CD14-positive monocyte (primary cell): Measurements from ENCODE around the gene CYP19A1. TPM values are rescaled to one million over a fixed set of nuclear protein-coding genes. Genes with fewer than 3 reads are reported as not detected.
A peak's percentile ranks its signal among the peaks of the same experiment; 100 is the strongest.

ENCODE experiments used
- DNase-seq, 3 donors: peaks; one replicate each; pipeline ENCODE4 v3.0.0-alpha.2; 2011 to 2022
- H2AFZ ChIP-seq: 2 replicates; pipeline ENCODE4 v1.6.0; 2012; ENCODE audit warnings: mild to moderate bottlenecking, low read depth, low read length, inconsistent platforms; ENCODE audit not compliant: insufficient read depth, poor library complexity, severe bottlenecking
- H3K27ac ChIP-seq, 2 donors: 1 replicate in 1 of 2; 2 replicates in 1 of 2; pipeline ENCODE4 v1.5.1; 2012 to 2013; ENCODE audit warnings: low read length in 2 of 2, control low read depth in 1 of 2, inconsistent platforms in 1 of 2, low read depth in 1 of 2, mild to moderate bottlenecking in 1 of 2
- H3K27me3 ChIP-seq, 2 donors: one replicate each; pipeline versions ENCODE4 v1.6.0 to v1.6.1; 2011 to 2013; ENCODE audit warnings: low read length in 2 of 2; ENCODE audit not compliant: control insufficient read depth in 2 of 2, insufficient read depth in 2 of 2
- H3K36me3 ChIP-seq, 2 donors: replicated peaks in 1 of 2; 1 replicate in 1 of 2; 2 replicates in 1 of 2; pipeline versions ENCODE4 v1.5.1 to v1.6.1; 2012 to 2013; ENCODE audit warnings: low read length in 2 of 2, control low read depth in 1 of 2, inconsistent platforms in 1 of 2, mild to moderate bottlenecking in 1 of 2; ENCODE audit not compliant: insufficient read depth in 2 of 2, control insufficient read depth in 1 of 2
- H3K4me1 ChIP-seq, 2 donors: 1 replicate in 1 of 2; 2 replicates in 1 of 2; pipeline versions ENCODE4 v1.5.1 to v1.6.1; 2012 to 2013; ENCODE audit warnings: low read length in 2 of 2, control low read depth in 1 of 2, inconsistent platforms in 1 of 2, mild to moderate bottlenecking in 1 of 2, moderate library complexity in 1 of 2; ENCODE audit not compliant: insufficient read depth in 2 of 2, control insufficient read depth in 1 of 2
- H3K4me2 ChIP-seq: replicated peaks from 2 replicates; pipeline ENCODE3; 2012; ENCODE audit warnings: low read length, moderate library complexity, mild to moderate bottlenecking; ENCODE audit not compliant: poor library complexity, severe bottlenecking; ENCODE audit errors: extremely low read depth
- H3K4me3 ChIP-seq, 3 experiments: fragments of 200-600 bp in 1 of 3; sonication (generic) in 1 of 3; replicated peaks in 1 of 3; 1 replicate in 2 of 3; 2 replicates in 1 of 3; pipeline ENCODE4 v1.5.1; 2011 to 2013; ENCODE audit warnings: low read length in 3 of 3, mild to moderate bottlenecking in 3 of 3, control low read depth in 2 of 3, low read depth in 2 of 3, inconsistent platforms in 1 of 3, moderate library complexity in 1 of 3
- H3K79me2 ChIP-seq: 2 replicates; pipeline ENCODE4 v1.6.0; 2012; ENCODE audit warnings: mild to moderate bottlenecking, control low read depth, inconsistent platforms, low read length, moderate library complexity; ENCODE audit not compliant: insufficient read depth
- H3K9ac ChIP-seq: 2 replicates; pipeline ENCODE4 v1.6.0; 2017; ENCODE audit warnings: low read length, mild to moderate bottlenecking; ENCODE audit not compliant: insufficient read depth, poor library complexity, severe bottlenecking
- H3K9me3 ChIP-seq, 2 donors: replicated peaks in 1 of 2; 1 replicate in 1 of 2; 2 replicates in 1 of 2; pipeline versions ENCODE4 v1.5.1 to v1.6.1; 2012 to 2013; ENCODE audit warnings: low read length in 2 of 2, control low read depth in 1 of 2; ENCODE audit not compliant: control insufficient read depth in 1 of 2, insufficient read depth in 1 of 2
- H4K20me1 ChIP-seq: 2 replicates; pipeline ENCODE4 v1.6.0; 2012; ENCODE audit warnings: mild to moderate bottlenecking, low read length, control low read depth, moderate library complexity; ENCODE audit not compliant: insufficient read depth
- H3K27ac Mint-ChIP-seq, 7 donors: one replicate each; pipeline ENCODE4 v1.8.0; 2020; ENCODE audit warnings: mild to moderate bottlenecking in 7 of 7, mixed read lengths in 7 of 7, moderate library complexity in 6 of 7, inconsistent platforms in 2 of 7
- H3K27me3 Mint-ChIP-seq, 3 donors: one replicate each; pipeline ENCODE4 v1.8.0; 2021 to 2022; ENCODE audit warnings: low read depth in 3 of 3, mild to moderate bottlenecking in 3 of 3, mixed read lengths in 3 of 3, moderate library complexity in 3 of 3, inconsistent platforms in 1 of 3
- H3K36me3 Mint-ChIP-seq, 2 donors: one replicate each; pipeline ENCODE4 v1.8.0; 2020; ENCODE audit warnings: mixed read lengths in 2 of 2, inconsistent platforms in 1 of 2, mild to moderate bottlenecking in 1 of 2
- H3K4me1 Mint-ChIP-seq: one replicate; pipeline ENCODE4 v1.8.0; 2020; ENCODE audit warnings: mild to moderate bottlenecking, mixed read lengths
- H3K4me3 Mint-ChIP-seq, 2 donors: one replicate each; pipeline ENCODE4 v1.8.0; 2020; ENCODE audit warnings: mild to moderate bottlenecking in 2 of 2, mixed read lengths in 2 of 2, moderate library complexity in 1 of 2
- H3K9me3 Mint-ChIP-seq, 7 donors: one replicate each; pipeline ENCODE4 v1.8.0; 2020 to 2022; ENCODE audit warnings: mixed read lengths in 7 of 7, mild to moderate bottlenecking in 6 of 7, moderate library complexity in 6 of 7, inconsistent platforms in 2 of 7
- WGBS: methylation state at CpG from one replicate; pipeline ENCODE4 v1.1.5; 2013; ENCODE audit warnings: missing lambda C conversion rate; ENCODE audit not compliant: insufficient coverage; 5-methylcytosine and 5-hydroxymethylcytosine counted together
- intact Hi-C, 2 donors: fragments of 100-400 bp; cut with micrococcal nuclease; formaldehyde crosslinking; loops; one replicate each; pipeline versions ENCODE4 v1.15.0 to v1.15.1; 2023
- polyA plus RNA-seq, 3 donors: library from polyadenylated mRNA; depleted of rRNA in 1 of 3; unstranded in 2 of 3; stranded (reverse) in 1 of 3; fragments of 300-500 nt in 2 of 3; fragments of >200 nt in 1 of 3; fragmentation: Illumina TruSeq in 2 of 3; gene quantifications; 1 replicate in 2 of 3; 2 replicates in 1 of 3; pipeline ENCODE4 v1.2.3, GENCODE V29; 2012 to 2021
- TF ChIP-seq, protein P1 (sequence below): fragments of 200-600 bp; IDR thresholded peaks from one replicate; pipeline ENCODE4 v1.8.0; 2022; ENCODE audit warnings: antibody characterized with exemption, mild to moderate bottlenecking

CYP19A1 gene
- polyA plus RNA-seq, 3 donors, result not detected

DNA sequence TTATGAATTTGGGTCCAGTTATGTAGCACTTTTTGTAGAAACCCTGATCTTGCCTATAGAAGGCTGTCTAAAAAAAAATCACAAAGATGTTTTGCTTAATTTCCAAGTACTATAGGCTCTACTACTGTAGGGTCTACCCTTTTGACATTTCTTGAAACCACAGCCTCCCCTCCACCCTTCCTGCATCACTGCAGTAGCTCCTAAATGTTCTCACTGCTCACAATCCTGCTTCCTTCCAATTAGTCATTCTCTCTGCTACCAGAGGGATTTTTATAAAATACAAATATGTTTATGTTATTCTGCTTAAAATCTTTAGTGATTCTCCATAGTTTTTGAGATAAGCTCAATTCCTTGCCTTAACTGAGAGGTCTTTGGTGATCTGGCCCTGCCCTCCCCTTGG lies 114.0 kb downstream of the CYP19A1 start:
- Mint-ChIP-seq H3K36me3 (no peaks in the 10 kb centered on the region), H3K27ac (peak overlapping the region; percentile 18 to 92 (median 68)), H3K4me3 (no peak overlapping the region), H3K4me1 (peaks cover 56% of the 10 kb centered on the region), H3K27me3 (no peaks in the 10 kb centered on the region), H3K9me3 (peaks cover 0 to 2% (median 0%) of the 10 kb centered on the region in 7 donors)
- no peaks in the 10 kb centered on the region for H4K20me1 ChIP-seq
- TF ChIP-seq, protein P1, sequence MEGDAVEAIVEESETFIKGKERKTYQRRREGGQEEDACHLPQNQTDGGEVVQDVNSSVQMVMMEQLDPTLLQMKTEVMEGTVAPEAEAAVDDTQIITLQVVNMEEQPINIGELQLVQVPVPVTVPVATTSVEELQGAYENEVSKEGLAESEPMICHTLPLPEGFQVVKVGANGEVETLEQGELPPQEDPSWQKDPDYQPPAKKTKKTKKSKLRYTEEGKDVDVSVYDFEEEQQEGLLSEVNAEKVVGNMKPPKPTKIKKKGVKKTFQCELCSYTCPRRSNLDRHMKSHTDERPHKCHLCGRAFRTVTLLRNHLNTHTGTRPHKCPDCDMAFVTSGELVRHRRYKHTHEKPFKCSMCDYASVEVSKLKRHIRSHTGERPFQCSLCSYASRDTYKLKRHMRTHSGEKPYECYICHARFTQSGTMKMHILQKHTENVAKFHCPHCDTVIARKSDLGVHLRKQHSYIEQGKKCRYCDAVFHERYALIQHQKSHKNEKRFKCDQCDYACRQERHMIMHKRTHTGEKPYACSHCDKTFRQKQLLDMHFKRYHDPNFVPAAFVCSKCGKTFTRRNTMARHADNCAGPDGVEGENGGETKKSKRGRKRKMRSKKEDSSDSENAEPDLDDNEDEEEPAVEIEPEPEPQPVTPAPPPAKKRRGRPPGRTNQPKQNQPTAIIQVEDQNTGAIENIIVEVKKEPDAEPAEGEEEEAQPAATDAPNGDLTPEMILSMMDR, result no peak
- no peak overlapping the region for H3K9ac ChIP-seq
- DNase-seq, result no peak
- H3K27ac ChIP-seq, result peak overlapping the region in 1 of 2 donors; percentile 60
- no peaks in the 10 kb centered on the region for H3K27me3 ChIP-seq
- no peaks in the 10 kb centered on the region for H3K79me2 ChIP-seq
- peaks cover 50 to 58% of the 10 kb centered on the region in 2 donors for H3K4me1 ChIP-seq
- no peak overlapping the region for H2AFZ ChIP-seq
- H3K36me3 ChIP-seq, result no peaks in the 10 kb centered on the region
- H3K4me2 ChIP-seq, result no peak overlapping the region
- peak overlapping the region in 1 of 3 experiments; percentile 18 for H3K4me3 ChIP-seq
- intact Hi-C loops, result no loop called here
- no peaks in the 10 kb centered on the region for H3K9me3 ChIP-seq

DNA sequence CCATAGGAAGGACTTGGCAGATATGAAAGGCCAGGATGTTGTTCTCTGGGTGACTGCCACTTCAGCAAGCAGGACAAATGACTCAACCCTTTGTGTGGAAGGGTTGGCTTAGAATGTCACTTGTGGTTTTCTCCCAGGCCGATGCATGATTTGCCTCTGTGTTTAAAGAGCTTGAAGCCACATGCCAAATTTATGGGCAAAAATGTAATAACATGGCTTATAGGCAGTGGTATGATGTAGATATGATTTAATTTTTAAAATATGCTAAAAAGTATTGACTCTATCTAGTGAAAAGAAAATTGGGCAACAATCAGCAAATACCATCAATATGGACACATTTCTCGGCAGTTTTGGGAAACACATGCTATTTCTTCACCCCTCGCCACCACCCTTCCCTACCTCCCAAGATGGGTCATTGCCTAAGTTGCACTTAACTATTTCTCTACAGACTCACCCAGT lies 114.6 kb downstream of the CYP19A1 start:
- peak; percentile 45 to 70 (median 51) for DNase-seq
- TF ChIP-seq, protein P1, result no peak
- Histone ChIP-seq H3K4me1 (peaks cover 50 to 56% of the 10 kb centered on the region in 2 donors), H3K27me3 (no peaks in the 10 kb centered on the region), H3K79me2 (no peaks in the 10 kb centered on the region), H3K9me3 (no peaks in the 10 kb centered on the region), H3K4me2 (peak overlapping the region; percentile 42), H3K36me3 (no peaks in the 10 kb centered on the region), H2AFZ (peak overlapping the region; percentile 24), H4K20me1 (no peaks in the 10 kb centered on the region), H3K4me3 (peak overlapping the region in 1 of 3 experiments; percentile 18), H3K9ac (no peak overlapping the region), H3K27ac (peak overlapping the region in 1 of 2 donors; percentile 60)
- WGBS, result 0% methylated on average over 2 of the region's 3 CpGs
- H3K4me3 Mint-ChIP-seq, result peak overlapping the region in 1 of 2 donors; percentile 11
- intact Hi-C loops, result no loop called here
- no peaks in the 10 kb centered on the region for H3K27me3 Mint-ChIP-seq
- peak overlapping the region; percentile 43 to 92 (median 86) for H3K27ac Mint-ChIP-seq
- no peaks in the 10 kb centered on the region for H3K36me3 Mint-ChIP-seq
- H3K9me3 Mint-ChIP-seq, result peaks cover 0 to 2% (median 0%) of the 10 kb centered on the region in 7 donors
- peaks cover 55% of the 10 kb centered on the region for H3K4me1 Mint-ChIP-seq
